ENCODE data around the gene LRFN4.
"Not testable (repeated sequence)": the region's sequence is repeated elsewhere in the genome, so short reads cannot be mapped to it uniquely, and the experiment has no call there.

Gene LRFN4

GRCh38 chr11:66856496-66857233 lies at the start of gene LRFN4:
Gene LRFN4 (plus strand): TSS chr11:66857064. CDS start chr11:66857745, 681 bp downstream.
- no peak for DNase-seq

GRCh38 chr11:66809592-66809991 lies 47.3 kb upstream of the LRFN4 start:
- no peak for DNase-seq

- no peak for DNase-seq
Observed at GRCh38 chr11:66810576-66811185, 46.2 kb upstream of the LRFN4 start.

- DNase-seq = no peak
Observed at GRCh38 chr11:66814678-66815077, 42.2 kb upstream of the LRFN4 start.

GRCh38 chr11:66815646-66816045 lies 41.2 kb upstream of the LRFN4 start:
- no peak for DNase-seq

GRCh38 chr11:66818231-66818955 lies 38.5 kb upstream of the LRFN4 start:
- DNase-seq = no peak

- DNase-seq = no peak
Observed at GRCh38 chr11:66820381-66820780, 36.5 kb upstream of the LRFN4 start.

- no peak for DNase-seq
Observed at GRCh38 chr11:66820901-66821300, 36.0 kb upstream of the LRFN4 start.

GRCh38 chr11:66823700-66824099 lies 33.2 kb upstream of the LRFN4 start:
- no peak for DNase-seq

- DNase-seq = not testable (repeated sequence)
Observed at GRCh38 chr11:66824573-66824972, 32.3 kb upstream of the LRFN4 start.

- DNase-seq = no peak
Observed at GRCh38 chr11:66834539-66834845, 22.4 kb upstream of the LRFN4 start.

GRCh38 chr11:66834943-66835342 lies 21.9 kb upstream of the LRFN4 start:
- DNase-seq = no peak

- no peak for DNase-seq
Observed at GRCh38 chr11:66835768-66836405, 21.0 kb upstream of the LRFN4 start.

- no peak for DNase-seq
Observed at GRCh38 chr11:66840317-66841091, 16.4 kb upstream of the LRFN4 start.

GRCh38 chr11:66841861-66842260 lies 15.0 kb upstream of the LRFN4 start:
- DNase-seq = no peak

GRCh38 chr11:66842501-66842895 lies 14.4 kb upstream of the LRFN4 start:
- no peak for DNase-seq

- peak; percentile 76 for DNase-seq
Observed at GRCh38 chr11:66842896-66843775, 13.7 kb upstream of the LRFN4 start, which contains the start of gene RCE1. Gene RCE1 (plus strand): TSS chr11:66843441. CDS start chr11:66843456, 15 bp downstream.

- DNase-seq = no peak
Observed at GRCh38 chr11:66843776-66844495, 12.9 kb upstream of the LRFN4 start.

- DNase-seq = no peak
Observed at GRCh38 chr11:66844496-66845142, 12.2 kb upstream of the LRFN4 start.

- DNase-seq = no peak
Observed at GRCh38 chr11:66845143-66845875, 11.6 kb upstream of the LRFN4 start.

Measured in NCI-H2107 (cell line).